Bronchial epithelial cell (primary cell): ENCODE data around the gene DNAI7. TPM values are rescaled to one million over a fixed set of nuclear protein-coding genes. Genes with fewer than 3 reads are reported as not detected.
A peak's percentile ranks its signal among the peaks of the same experiment; 100 is the strongest.

Experiments
- DNase-seq: peaks from one replicate; pipeline ENCODE4 v3.0.0-alpha.2; 2010; ENCODE audit warnings: low read depth
- FAIRE-seq: peaks from 2 replicates; lab custom pipeline; 2011; peaks lifted over from hg19 to GRCh38; lab: Jason Lieb, UNC
- H3K27me3 ChIP-seq: 2 replicates; pipeline ENCODE4 v1.5.1; 2011; ENCODE audit warnings: low read length; ENCODE audit not compliant: control insufficient read depth, insufficient read depth
- H3K36me3 ChIP-seq: 2 replicates; pipeline ENCODE4 v1.5.1; 2011; ENCODE audit warnings: low read length; ENCODE audit not compliant: control insufficient read depth, insufficient read depth
- H3K4me3 ChIP-seq: 2 replicates; pipeline ENCODE4 v1.5.1; 2011; ENCODE audit warnings: mild to moderate bottlenecking, low read depth, low read length, control low read depth
- total RNA-seq: library from RNA; depleted of rRNA; stranded (reverse); fragments of >200 nt; gene quantifications from 2 replicates; pipeline ENCODE4 v1.2.1, GENCODE V29; 2014
- TF ChIP-seq, protein P1 (sequence below): IDR thresholded peaks from 2 replicates; pipeline ENCODE4 v1.5.1; 2011; ENCODE audit warnings: mild to moderate bottlenecking, moderate library complexity, low read length, control low read depth, inconsistent platforms; ENCODE audit not compliant: insufficient read depth, severe bottlenecking

The DNAI7 gene
- total RNA-seq, 1 donor from 2014 or later, result not detected

DNA sequence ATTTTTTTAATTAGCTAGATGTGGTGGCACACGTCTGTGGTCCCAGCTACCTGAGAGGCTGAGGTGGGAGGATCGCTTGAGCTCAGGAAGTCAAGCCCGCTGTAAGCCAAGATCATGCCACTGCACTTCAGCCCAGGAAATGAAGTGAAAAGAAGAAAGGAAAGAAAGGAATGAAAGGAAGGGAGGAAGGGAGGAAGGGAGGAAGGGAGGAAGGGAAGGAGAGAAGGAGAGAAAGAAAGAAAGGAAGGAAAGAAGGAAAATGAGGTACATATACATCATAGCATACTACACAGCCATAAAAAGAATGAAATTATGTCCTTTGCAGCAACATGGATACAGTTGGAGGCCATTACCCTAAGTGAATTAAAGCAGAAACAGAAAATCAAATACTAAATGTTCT lies 12.2 kb downstream of the DNAI7 start:
- FAIRE-seq, result no peak
- Histone ChIP-seq H3K27me3 (no peaks in the 10 kb centered on the region), H3K4me3 (no peak overlapping the region), H3K36me3 (no peaks in the 10 kb centered on the region)
- no peak for DNase-seq
- TF ChIP-seq, protein P1, sequence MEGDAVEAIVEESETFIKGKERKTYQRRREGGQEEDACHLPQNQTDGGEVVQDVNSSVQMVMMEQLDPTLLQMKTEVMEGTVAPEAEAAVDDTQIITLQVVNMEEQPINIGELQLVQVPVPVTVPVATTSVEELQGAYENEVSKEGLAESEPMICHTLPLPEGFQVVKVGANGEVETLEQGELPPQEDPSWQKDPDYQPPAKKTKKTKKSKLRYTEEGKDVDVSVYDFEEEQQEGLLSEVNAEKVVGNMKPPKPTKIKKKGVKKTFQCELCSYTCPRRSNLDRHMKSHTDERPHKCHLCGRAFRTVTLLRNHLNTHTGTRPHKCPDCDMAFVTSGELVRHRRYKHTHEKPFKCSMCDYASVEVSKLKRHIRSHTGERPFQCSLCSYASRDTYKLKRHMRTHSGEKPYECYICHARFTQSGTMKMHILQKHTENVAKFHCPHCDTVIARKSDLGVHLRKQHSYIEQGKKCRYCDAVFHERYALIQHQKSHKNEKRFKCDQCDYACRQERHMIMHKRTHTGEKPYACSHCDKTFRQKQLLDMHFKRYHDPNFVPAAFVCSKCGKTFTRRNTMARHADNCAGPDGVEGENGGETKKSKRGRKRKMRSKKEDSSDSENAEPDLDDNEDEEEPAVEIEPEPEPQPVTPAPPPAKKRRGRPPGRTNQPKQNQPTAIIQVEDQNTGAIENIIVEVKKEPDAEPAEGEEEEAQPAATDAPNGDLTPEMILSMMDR, result no peak

- TF ChIP-seq, protein P1, result no peak
- H3K27me3 ChIP-seq, result no peaks in the 10 kb centered on the region
- DNase-seq, result no peak
- no peak overlapping the region for H3K4me3 ChIP-seq
- FAIRE-seq, result no peak
- H3K36me3 ChIP-seq, result no peaks in the 10 kb centered on the region
These were observed 32.1 kb downstream of the DNAI7 start for GRCh38 chr12:25162866-25163265.

- no peak overlapping the region for H3K4me3 ChIP-seq
- no peaks in the 10 kb centered on the region for H3K36me3 ChIP-seq
- TF ChIP-seq, protein P1, result no peak
- H3K27me3 ChIP-seq, result no peaks in the 10 kb centered on the region
- DNase-seq, result no peak
- no peak for FAIRE-seq
These were observed 38.9 kb downstream of the DNAI7 start for GRCh38 chr12:25156061-25156460.

DNA sequence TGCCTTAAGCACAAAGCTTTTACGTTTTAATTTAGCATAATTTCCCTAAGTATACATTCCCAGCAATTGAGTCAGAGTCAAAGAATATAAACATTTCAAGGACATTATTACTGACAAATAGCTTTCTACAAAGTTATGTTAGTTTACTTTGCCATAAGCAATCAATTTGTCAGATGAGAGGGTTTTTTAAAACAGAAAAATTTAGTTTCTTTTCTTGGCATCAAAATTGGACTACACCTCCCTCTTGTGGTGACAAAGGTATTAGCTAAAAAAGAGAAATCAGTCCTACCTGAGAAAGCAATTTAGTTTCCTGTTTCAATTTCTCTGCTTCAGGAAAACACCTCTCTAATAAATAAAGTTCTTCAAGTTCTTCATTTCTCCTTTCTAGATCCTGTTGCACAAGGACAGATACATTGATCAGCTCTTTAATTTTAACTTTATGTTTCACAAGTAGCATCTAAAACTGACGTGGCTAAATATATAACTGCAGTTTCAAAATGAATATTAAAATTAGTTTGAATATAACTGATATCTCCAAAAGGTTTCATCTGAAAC lies 39.9 kb downstream of the DNAI7 start:
- no peaks in the 10 kb centered on the region for H3K36me3 ChIP-seq
- no peak for FAIRE-seq
- H3K27me3 ChIP-seq, result no peaks in the 10 kb centered on the region
- no peak overlapping the region for H3K4me3 ChIP-seq
- TF ChIP-seq, protein P1, result peak; percentile 57
- DNase-seq, result peak; percentile 44

- Histone ChIP-seq H3K27me3 (no peaks in the 10 kb centered on the region), H3K4me3 (no peak overlapping the region), H3K36me3 (no peaks in the 10 kb centered on the region)
- TF ChIP-seq, protein P1, result no peak
- FAIRE-seq (no peak), DNase-seq (no peak)
These were observed 42.9 kb downstream of the DNAI7 start for GRCh38 chr12:25152055-25152454.

DNA sequence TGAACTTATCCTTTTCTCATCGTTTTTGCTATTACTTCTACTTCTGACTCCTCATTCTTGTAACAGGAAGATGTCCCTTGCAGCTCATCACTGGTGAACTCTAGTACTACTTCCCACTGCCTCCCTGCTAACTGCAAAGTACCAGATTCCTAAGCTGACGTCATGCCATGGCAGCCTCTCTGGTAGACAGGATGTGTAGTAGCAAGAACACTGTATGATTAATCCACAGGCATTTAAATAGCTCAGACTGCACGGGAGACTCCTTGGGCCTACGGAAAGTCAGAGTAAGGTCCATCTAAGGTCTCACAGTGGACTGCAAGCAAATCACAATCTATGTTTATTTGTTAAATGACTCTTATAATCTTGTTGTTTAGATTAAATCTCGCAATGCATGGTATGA lies 43.5 kb downstream of the DNAI7 start:
- TF ChIP-seq, protein P1, result no peak
- no peaks in the 10 kb centered on the region for H3K27me3 ChIP-seq
- no peaks in the 10 kb centered on the region for H3K36me3 ChIP-seq
- H3K4me3 ChIP-seq, result no peak overlapping the region
- peak; percentile 68 for FAIRE-seq
- DNase-seq, result peak; percentile 92
